HG03097 (cell line): ENCODE measurements around the gene SKI.

Source experiments
- ATAC-seq: cut with Tn5 transposase; IDR thresholded peaks from one replicate; pipeline ENCODE4 v1.9.1; 2021; ENCODE audit not compliant: unreplicated experiment, low FRiP score

Gene SKI

GRCh38 chr1:2228694-2229036, 546 bp downstream of the SKI start:
- no peak for ATAC-seq

GRCh38 chr1:2229037-2229864, 1.1 kb downstream of the SKI start:
- ATAC-seq: no peak

- no peak for ATAC-seq
Measured at GRCh38 chr1:2229911-2230731, 2.0 kb downstream of the SKI start.

- no peak for ATAC-seq
Measured at GRCh38 chr1:2230781-2231531, 2.8 kb downstream of the SKI start.

- ATAC-seq: no peak
Measured at GRCh38 chr1:2231532-2232254, 3.6 kb downstream of the SKI start.

- ATAC-seq: no peak
Measured at GRCh38 chr1:2232255-2232915, 4.3 kb downstream of the SKI start.

GRCh38 chr1:2232916-2233438, 4.9 kb downstream of the SKI start:
- no peak for ATAC-seq

GRCh38 chr1:2233468-2233867, 5.3 kb downstream of the SKI start:
- no peak for ATAC-seq

GRCh38 chr1:2233997-2234761, 6.1 kb downstream of the SKI start:
- ATAC-seq: no peak

GRCh38 chr1:2234762-2235113, 6.6 kb downstream of the SKI start:
- no peak for ATAC-seq

- no peak for ATAC-seq
Measured at GRCh38 chr1:2235300-2235998, 7.3 kb downstream of the SKI start.

GRCh38 chr1:2236695-2237677, 8.9 kb downstream of the SKI start:
- no peak for ATAC-seq

- no peak for ATAC-seq
Measured at GRCh38 chr1:2237773-2238172, 9.7 kb downstream of the SKI start.

- ATAC-seq: no peak
Measured at GRCh38 chr1:2238361-2239012, 10.4 kb downstream of the SKI start.

GRCh38 chr1:2239013-2239370, 10.9 kb downstream of the SKI start:
- ATAC-seq: no peak

- no peak for ATAC-seq
Measured at GRCh38 chr1:2239384-2239985, 11.4 kb downstream of the SKI start.
